IMR-90 (cell line): ENCODE results near the gene HYCC2. TPM values are rescaled to one million over a fixed set of nuclear protein-coding genes. Genes with fewer than 3 reads are reported as not detected.

Experiments
- ATAC-seq: fragments of 200-7000 bp; cut with Tn5 transposase; 2 replicates; pipeline ENCODE4 v1.9.1; 2020; ENCODE audit warnings: low read depth, mild to moderate bottlenecking, moderate library complexity
- Bru-seq: library from RNA; stranded (reverse); fragments of 400-500 nt; gene quantifications from one replicate; lab custom pipeline; 2021; lab: Mats Ljungman, UMichigan
- BruChase-seq, 2 experiments: library from RNA; stranded (reverse); fragments of 400-500 nt; gene quantifications; one replicate each; lab custom pipeline; 2021; lab: Mats Ljungman, UMichigan
- BruUV-seq: library from RNA; stranded (reverse); fragments of 400-500 nt; replicated peaks from 2 replicates; lab custom pipeline; 2021; lab: Mats Ljungman, UMichigan
- CTCF ChIA-PET: fragments of 300-600 bp; formaldehyde crosslinking; extraction: SDS; loops from one replicate; lab custom pipeline; 2021; ENCODE audit warnings: antibody characterized with exemption; lab: Yijun Ruan, JAX
- POLR2A ChIA-PET: fragments of 300-600 bp; sonication (Branson Sonifier 250); formaldehyde crosslinking; loops from one replicate; lab custom pipeline; 2022; ENCODE audit warnings: antibody characterized with exemption; ENCODE audit not compliant: unreplicated experiment; lab: Charles Lee
- DNase-seq: peaks from one replicate; pipeline ENCODE4 v3.0.0; 2013
- H2AFZ ChIP-seq: replicated peaks from 2 replicates; pipeline ENCODE3; 2013; ENCODE audit warnings: low read length, mild to moderate bottlenecking; ENCODE audit not compliant: poor library complexity
- H2AK5ac ChIP-seq: 2 replicates; pipeline ENCODE4 v1.6.1; 2013; ENCODE audit warnings: low read depth, low read length, inconsistent platforms
- H2AK9ac ChIP-seq: replicated peaks from 2 replicates; pipeline ENCODE3; 2013; ENCODE audit warnings: mild to moderate bottlenecking, low read depth, low read length, moderate library complexity; ENCODE audit not compliant: poor library complexity
- H2BK120ac ChIP-seq: 2 replicates; pipeline ENCODE4 v1.6.1; 2013; ENCODE audit warnings: low read depth, low read length, inconsistent platforms
- H2BK15ac ChIP-seq: 3 replicates; pipeline ENCODE4 v1.6.1; 2013; ENCODE audit warnings: low read depth, low read length, inconsistent platforms
- H2BK20ac ChIP-seq: 2 replicates; pipeline ENCODE4 v1.6.1; 2013; ENCODE audit warnings: low read depth, mild to moderate bottlenecking, inconsistent platforms, low read length, moderate library complexity
- H2BK5ac ChIP-seq: 2 replicates; pipeline ENCODE4 v1.6.1; 2013; ENCODE audit warnings: mild to moderate bottlenecking, low read depth, low read length, inconsistent platforms; ENCODE audit not compliant: poor library complexity, severe bottlenecking
- H3K14ac ChIP-seq: replicated peaks from 2 replicates; pipeline ENCODE4 v1.6.1; 2013; ENCODE audit warnings: low read depth, low read length, inconsistent platforms
- H3K18ac ChIP-seq: 2 replicates; pipeline ENCODE4 v1.6.1; 2013; ENCODE audit warnings: low read depth, low read length, control low read depth
- H3K23ac ChIP-seq: 2 replicates; pipeline ENCODE4 v1.6.1; 2013; ENCODE audit warnings: low read depth, low read length, inconsistent platforms
- H3K27ac ChIP-seq: 2 replicates; pipeline ENCODE4 v1.5.1; 2013; ENCODE audit warnings: mild to moderate bottlenecking, control low read depth, low read length; ENCODE audit not compliant: insufficient read depth
- H3K27me3 ChIP-seq: 2 replicates; pipeline ENCODE4 v1.6.1; 2013; ENCODE audit warnings: low read length; ENCODE audit not compliant: control insufficient read depth, insufficient read depth
- H3K36me3 ChIP-seq: 2 replicates; pipeline ENCODE4 v1.6.1; 2013; ENCODE audit warnings: low read length, mixed read lengths; ENCODE audit not compliant: control insufficient read depth, insufficient read depth
- H3K4ac ChIP-seq: 2 replicates; pipeline ENCODE4 v1.6.1; 2013; ENCODE audit warnings: low read depth, low read length, inconsistent platforms
- H3K4me1 ChIP-seq: 2 replicates; pipeline ENCODE4 v1.6.1; 2013; ENCODE audit warnings: low read length, mixed read lengths; ENCODE audit not compliant: control insufficient read depth, insufficient read depth
- H3K4me2 ChIP-seq: 2 replicates; pipeline ENCODE4 v1.6.1; 2013; ENCODE audit warnings: low read depth, mild to moderate bottlenecking, control low read depth, low read length, moderate library complexity
- H3K4me3 ChIP-seq: 2 replicates; pipeline ENCODE4 v1.5.1; 2013; ENCODE audit warnings: low read depth, mild to moderate bottlenecking, control low read depth, low read length, moderate library complexity; ENCODE audit not compliant: insufficient read depth
- H3K56ac ChIP-seq: 2 replicates; pipeline ENCODE4 v1.6.1; 2013; ENCODE audit warnings: low read length, inconsistent platforms; ENCODE audit not compliant: insufficient read depth; ENCODE audit errors: extremely low read depth
- H3K79me1 ChIP-seq, 2 experiments: 2 replicates each; pipeline ENCODE4 v1.6.1; 2013; ENCODE audit warnings: low read length in 2 of 2, inconsistent platforms in 1 of 2, low read depth in 1 of 2
- H3K9ac ChIP-seq: 2 replicates; pipeline ENCODE4 v1.6.1; 2013; ENCODE audit warnings: low read depth, low read length, control low read depth
- H3K9me1 ChIP-seq: 2 replicates; pipeline ENCODE4 v1.6.1; 2013; ENCODE audit warnings: low read length, inconsistent platforms; ENCODE audit not compliant: insufficient read depth
- H3K9me3 ChIP-seq: 2 replicates; pipeline ENCODE4 v1.6.1; 2013; ENCODE audit warnings: low read length; ENCODE audit not compliant: control insufficient read depth, insufficient read depth
- H4K20me1 ChIP-seq: 2 replicates; pipeline ENCODE4 v1.6.1; 2013; ENCODE audit warnings: low read length, inconsistent platforms; ENCODE audit not compliant: insufficient read depth
- H4K5ac ChIP-seq: 2 replicates; pipeline ENCODE4 v1.6.1; 2013; ENCODE audit warnings: mild to moderate bottlenecking, low read depth, low read length, control low read depth
- H4K8ac ChIP-seq, 2 experiments: 2 replicates each; pipeline ENCODE4 v1.6.1; 2013; ENCODE audit warnings: low read depth in 2 of 2, low read length in 2 of 2, control low read depth in 1 of 2, inconsistent platforms in 1 of 2
- H4K91ac ChIP-seq: 2 replicates; pipeline ENCODE4 v1.6.1; 2013; ENCODE audit warnings: low read depth, low read length, inconsistent platforms; ENCODE audit not compliant: insufficient read depth
- CEBPB ChIP-seq: IDR thresholded peaks from 2 replicates; pipeline ENCODE4 v1.6.1; 2012; ENCODE audit warnings: low read depth, low read length, improper control_type of control experiment
- CHD1 ChIP-seq: IDR thresholded peaks from 2 replicates; pipeline ENCODE4 v1.6.1; 2012; ENCODE audit warnings: low read depth, low read length, improper control_type of control experiment
- MAZ ChIP-seq: IDR thresholded peaks from 2 replicates; pipeline ENCODE4 v1.6.1; 2012; ENCODE audit warnings: low read depth, mild to moderate bottlenecking, low read length, improper control_type of control experiment, moderate library complexity, borderline replicate concordance
- MXI1 ChIP-seq: IDR thresholded peaks from 2 replicates; pipeline ENCODE4 v1.6.1; 2012; ENCODE audit warnings: low read depth, mild to moderate bottlenecking, low read length, moderate library complexity, borderline replicate concordance
- NFE2L2 ChIP-seq: fragments of 150-350 bp; IDR thresholded peaks from 2 replicates; pipeline ENCODE4 v1.6.1; 2016; ENCODE audit warnings: low read depth, mild to moderate bottlenecking, low read length
- POLR2A ChIP-seq: IDR thresholded peaks from 2 replicates; pipeline ENCODE4 v1.6.1; 2012; ENCODE audit warnings: mild to moderate bottlenecking, low read depth, low read length
- RAD21 ChIP-seq: IDR thresholded peaks from 2 replicates; pipeline ENCODE4 v1.6.1; 2012; ENCODE audit warnings: low read length, improper control_type of control experiment
- RCOR1 ChIP-seq: IDR thresholded peaks from 2 replicates; pipeline ENCODE4 v1.6.1; 2012; ENCODE audit warnings: mild to moderate bottlenecking, low read length, improper control_type of control experiment; ENCODE audit not compliant: insufficient replicate concordance
- WGBS, 2 experiments: methylation state at CpG; one replicate each; pipeline versions ENCODE4 v1.1.5 to v1.1.7; 2013; ENCODE audit warnings: missing lambda C conversion rate in 2 of 2; ENCODE audit not compliant: insufficient read length in 1 of 2; ENCODE audit errors: extremely low coverage in 2 of 2; 5-methylcytosine and 5-hydroxymethylcytosine counted together
- dilution Hi-C: fragments of 300-500 bp; cut with HindIII; formaldehyde crosslinking; loops from one replicate; pipeline ENCODE4 v1.14.3; 2018; ENCODE audit warnings: low sequenced_read_pairs; ENCODE audit not compliant: unreplicated experiment
- in situ Hi-C: fragments of 300-500 bp; cut with MboI; formaldehyde crosslinking; loops from 3 replicates; pipeline ENCODE4 v1.14.3; 2019; ENCODE audit warnings: low sequenced_read_pairs, inconsistent platforms, mixed read lengths
- intact Hi-C: fragments of 100-400 bp; cut with micrococcal nuclease; formaldehyde crosslinking; loops from 2 replicates; pipeline ENCODE4 v1.10.0; 2022
- long read RNA-seq: library from polyadenylated mRNA; unstranded; transcript quantifications from one replicate; pipeline ENCODE4 v2.0.0, GENCODE V29; 2021; ENCODE audit not compliant: unreplicated experiment
- polyA plus RNA-seq, 3 experiments: library from polyadenylated mRNA; depleted of rRNA; stranded (reverse); fragments of >200 nt; gene quantifications; 2 replicates each; pipeline ENCODE4 v1.2.3, GENCODE V29; 2012; ENCODE audit warnings: low replicate concordance in 1 of 3
- total RNA-seq: library from RNA; depleted of rRNA; stranded (reverse); fragments of >200 nt; gene quantifications from 2 replicates; pipeline ENCODE4 v1.2.3, GENCODE V29; 2012; rRNA removed

The HYCC2 gene
- 9.1 and 10.0 TPM in 2 replicates for total RNA-seq
- polyA plus RNA-seq (2012; rRNA removed) = 1.7 and 2.2 TPM in 2 replicates
- polyA plus RNA-seq (2012; cell fraction: cytosol; rRNA removed) = 0.30 and 0.34 TPM in 2 replicates
- polyA plus RNA-seq (2012; cell fraction: nucleus; rRNA removed; ENCODE audit: low replicate concordance) = 0.91 and 5.4 TPM in 2 replicates
- percentile 73 among the genes with signal in this experiment for Bru-seq, nascent RNA
- percentile 73 among the genes with signal in this experiment for BruChase-seq, experiment 1, labeled RNA remaining after a 6-hour chase
- percentile 69 among the genes with signal in this experiment for BruChase-seq, experiment 2, labeled RNA remaining after a 2-hour chase
- long read RNA-seq, full-length matches to known transcripts = 4 of 15 reads
- long read RNA-seq, partial matches to known transcripts = 3 of 15 reads
- long read RNA-seq, other reads (novel, unspliced or antisense) = 8 of 15 reads

GRCh38 chr2:201071479-201072200 is at the start of gene HYCC2, which contains the start of gene NDUFB3:
Gene HYCC2 (minus strand): TSS chr2:201071671. CDS start chr2:201024009, 47,662 bp downstream.
Gene NDUFB3 (plus strand): TSS chr2:201072001. CDS start chr2:201078883, 6,882 bp downstream.
- Histone ChIP-seq H4K8ac (peak within 1 kb of the TSS; percentile 62 to 99), H3K18ac (peak within 1 kb of the TSS; percentile 83; the same call in 1 of the 2 replicates), H3K36me3 (no peaks in the 10 kb centered on the region), H2BK20ac (peak within 1 kb of the TSS; percentile 84; the same call in 1 of the 2 replicates), H2AFZ (peak within 1 kb of the TSS; percentile 96), H2BK15ac (peak within 1 kb of the TSS; percentile 82; the same call in 2 of the 3 replicates), H2BK5ac (peak within 1 kb of the TSS; percentile 94), H3K79me1 (peaks cover 7 to 50% of the 10 kb centered on the region in 2 experiments), H4K5ac (peak within 1 kb of the TSS; percentile 92), H3K9ac (peak within 1 kb of the TSS; percentile 89), H4K91ac (peak within 1 kb of the TSS; percentile 93), H3K27ac (peak within 1 kb of the TSS; percentile 68), H3K23ac (peak within 1 kb of the TSS; percentile 91), H2BK120ac (peak within 1 kb of the TSS; percentile 96), H3K4me2 (peak within 1 kb of the TSS; percentile 98), H3K27me3 (no peaks in the 10 kb centered on the region), H3K56ac (peak within 1 kb of the TSS; percentile 98), H2AK9ac (peak within 1 kb of the TSS; percentile 94), H3K9me3 (no peaks in the 10 kb centered on the region), H2AK5ac (no peak within 1 kb of the TSS), H3K4me1 (no peaks in the 10 kb centered on the region), H3K14ac (peak within 1 kb of the TSS; percentile 97), H3K4me3 (peak within 1 kb of the TSS; percentile 94), H3K4ac (peak within 1 kb of the TSS; percentile 88), H4K20me1 (peaks cover 8% of the 10 kb centered on the region; the same call in 1 of the 2 replicates), H3K9me1 (no peaks in the 10 kb centered on the region)
- CTCF ChIA-PET = no interaction called here
- intact Hi-C loops = loop anchor here (1.0 to 5.0 kb wide), 3 partner anchors 46 to 106 kb away; partner anchors contain the start of gene CFLAR
- in situ Hi-C loops = no loop called here
- no TSS peak for BruUV-seq
- dilution Hi-C loops = no loop called here
- DNase-seq = peak; percentile 93
- peak; percentile 98 for ATAC-seq
- WGBS, 2 experiments = 0% methylated on average over 15 of the region's 34 CpGs; no CpG with 5 or more reads in 1 of the 2 experiments
- TF ChIP-seq RAD21 = peak; percentile 23; the same call in 1 of the 2 replicates
- 0 out of 2 replicates have a peak, but pooled peaks have one; percentile 30 for TF ChIP-seq POLR2A
- TF ChIP-seq CEBPB = no peak
- peak; percentile 85 for TF ChIP-seq MAZ
- no peak for TF ChIP-seq NFE2L2
- peak; percentile 72; the same call in 1 of the 2 replicates for TF ChIP-seq MXI1
- TF ChIP-seq CHD1 = 0 out of 2 replicates have a peak, but pooled peaks have one; percentile 77
- no peak for TF ChIP-seq RCOR1
- POLR2A ChIA-PET = no interaction called here
